BE2C (cell line): ENCODE measurements around the gene WAPL.

ENCODE experiments used
- DNase-seq: peaks from one replicate; pipeline ENCODE4 v3.0.0-alpha.2; 2020
- H3K27me3 ChIP-seq: fragments of 250-450 bp; sonication (Bioruptor Pico); 2 replicates; pipeline ENCODE4 v1.5.1; 2020; ENCODE audit warnings: mild to moderate bottlenecking
- H3K36me3 ChIP-seq: fragments of 250-450 bp; sonication (Bioruptor Pico); 2 replicates; pipeline ENCODE4 v1.5.1; 2020; ENCODE audit warnings: mild to moderate bottlenecking
- H3K4me1 ChIP-seq: fragments of 250-450 bp; sonication (Bioruptor Pico); 2 replicates; pipeline ENCODE4 v1.5.1; 2020
- H3K4me3 ChIP-seq: 2 replicates; pipeline ENCODE4 v1.5.1; 2011; ENCODE audit warnings: low read depth, low read length
- H3K9me3 ChIP-seq: fragments of 250-450 bp; sonication (Bioruptor Pico); 2 replicates; pipeline ENCODE4 v1.5.1; 2020
- TF ChIP-seq, protein P1 (sequence below): IDR thresholded peaks from 2 replicates; pipeline ENCODE4 v1.5.1; 2012; ENCODE audit warnings: mild to moderate bottlenecking, low read depth, low read length

Gene WAPL

DNA sequence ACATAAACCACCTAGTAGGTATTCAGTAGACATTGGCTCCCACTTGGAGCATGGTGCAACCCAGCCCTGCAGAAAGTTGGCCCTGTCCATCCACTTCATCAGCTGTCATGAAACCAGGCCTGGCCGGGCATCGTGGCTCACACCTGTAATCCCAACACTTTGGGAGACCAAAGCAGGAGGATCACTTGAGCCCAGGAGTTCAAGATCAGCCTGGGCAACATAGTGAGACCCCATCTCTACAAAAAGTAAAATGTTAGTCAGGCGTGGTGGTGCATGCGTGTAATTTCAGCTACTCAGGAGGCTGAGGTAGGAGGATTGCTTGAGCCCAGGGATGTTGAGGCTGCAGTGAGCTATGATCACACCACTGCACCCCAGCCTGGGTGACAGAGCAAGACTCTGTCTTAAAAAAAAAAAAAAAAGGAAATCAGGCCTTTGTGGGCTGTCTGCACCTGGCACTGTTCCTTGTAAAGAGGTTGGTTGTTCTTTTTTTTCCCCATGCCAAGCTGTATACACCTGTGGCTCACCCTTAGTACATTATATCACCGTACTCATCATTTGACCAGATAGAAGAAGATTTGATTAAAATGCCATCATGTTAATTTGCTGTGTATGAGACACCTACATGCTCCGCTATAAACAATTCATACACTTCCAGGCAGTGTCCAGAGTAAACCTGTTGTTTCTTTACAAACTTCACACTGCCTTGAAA, 109.6 kb downstream of the WAPL start:
- no peaks in the 10 kb centered on the region for H3K4me1 ChIP-seq
- DNase-seq: no peak
- no peaks in the 10 kb centered on the region for H3K9me3 ChIP-seq
- H3K4me3 ChIP-seq: no peak overlapping the region
- TF ChIP-seq, protein P1, sequence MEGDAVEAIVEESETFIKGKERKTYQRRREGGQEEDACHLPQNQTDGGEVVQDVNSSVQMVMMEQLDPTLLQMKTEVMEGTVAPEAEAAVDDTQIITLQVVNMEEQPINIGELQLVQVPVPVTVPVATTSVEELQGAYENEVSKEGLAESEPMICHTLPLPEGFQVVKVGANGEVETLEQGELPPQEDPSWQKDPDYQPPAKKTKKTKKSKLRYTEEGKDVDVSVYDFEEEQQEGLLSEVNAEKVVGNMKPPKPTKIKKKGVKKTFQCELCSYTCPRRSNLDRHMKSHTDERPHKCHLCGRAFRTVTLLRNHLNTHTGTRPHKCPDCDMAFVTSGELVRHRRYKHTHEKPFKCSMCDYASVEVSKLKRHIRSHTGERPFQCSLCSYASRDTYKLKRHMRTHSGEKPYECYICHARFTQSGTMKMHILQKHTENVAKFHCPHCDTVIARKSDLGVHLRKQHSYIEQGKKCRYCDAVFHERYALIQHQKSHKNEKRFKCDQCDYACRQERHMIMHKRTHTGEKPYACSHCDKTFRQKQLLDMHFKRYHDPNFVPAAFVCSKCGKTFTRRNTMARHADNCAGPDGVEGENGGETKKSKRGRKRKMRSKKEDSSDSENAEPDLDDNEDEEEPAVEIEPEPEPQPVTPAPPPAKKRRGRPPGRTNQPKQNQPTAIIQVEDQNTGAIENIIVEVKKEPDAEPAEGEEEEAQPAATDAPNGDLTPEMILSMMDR: no peak
- peaks cover 4% of the 10 kb centered on the region; the same call in 1 of the 2 replicates for H3K27me3 ChIP-seq
- H3K36me3 ChIP-seq: no peaks in the 10 kb centered on the region

GRCh38 chr10:86411281-86411841, 110.2 kb downstream of the WAPL start:
- Histone ChIP-seq H3K9me3 (no peaks in the 10 kb centered on the region), H3K36me3 (no peaks in the 10 kb centered on the region), H3K4me1 (no peaks in the 10 kb centered on the region), H3K4me3 (no peak overlapping the region), H3K27me3 (peaks cover 4% of the 10 kb centered on the region; the same call in 1 of the 2 replicates)
- no peak for DNase-seq
- TF ChIP-seq, protein P1: no peak

DNA sequence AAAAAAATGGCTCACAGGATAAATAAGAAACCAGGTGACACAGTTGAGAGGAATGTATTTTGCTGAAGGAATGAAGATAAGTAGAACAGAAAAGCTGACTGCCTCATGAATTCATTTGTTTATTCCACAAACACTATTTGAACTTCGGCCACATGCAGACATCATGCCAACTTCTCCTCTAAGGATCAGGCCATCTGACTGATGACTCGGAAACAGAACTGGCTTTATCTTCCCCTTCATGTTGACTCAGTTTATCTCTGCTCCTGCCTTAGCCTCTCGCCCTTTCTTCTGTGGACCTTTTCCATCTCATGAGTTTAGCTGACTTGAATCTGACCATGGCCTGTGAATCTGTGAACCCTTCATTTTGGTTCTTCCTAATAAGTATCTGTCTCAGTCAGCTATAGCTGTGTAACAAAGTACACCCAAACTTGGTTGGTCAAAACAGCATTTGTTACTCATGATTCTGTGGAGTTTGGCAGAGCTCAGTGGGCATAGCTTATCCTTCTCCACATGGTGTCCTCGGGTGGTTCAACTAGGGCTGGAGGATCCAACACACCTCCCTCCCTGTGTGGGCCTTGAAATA, 111.0 kb downstream of the WAPL start:
- H3K4me3 ChIP-seq: no peak overlapping the region
- DNase-seq: no peak
- TF ChIP-seq, protein P1: no peak

DNA sequence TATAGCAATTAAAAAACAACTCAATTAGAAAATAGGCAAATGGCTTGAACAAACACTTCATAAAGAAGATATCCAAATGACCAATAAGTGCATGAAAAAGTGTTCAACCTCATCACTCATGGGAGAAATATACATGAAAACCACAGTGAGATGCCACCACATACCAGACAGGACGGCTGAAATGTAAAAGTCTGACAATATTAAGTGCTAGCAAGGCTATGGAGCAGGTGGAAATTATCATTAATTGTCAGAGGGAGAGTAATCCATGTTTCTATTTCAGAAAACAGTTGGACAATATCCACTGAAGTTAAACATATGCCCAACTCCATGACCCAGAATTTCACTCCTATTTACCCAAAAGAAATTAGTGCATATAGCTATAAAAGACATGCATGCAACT, 112.4 kb downstream of the WAPL start:
- TF ChIP-seq, protein P1: no peak
- DNase-seq: no peak
- H3K27me3 ChIP-seq: no peaks in the 10 kb centered on the region
- H3K4me3 ChIP-seq: no peak overlapping the region
- H3K4me1 ChIP-seq: no peaks in the 10 kb centered on the region
- H3K36me3 ChIP-seq: no peaks in the 10 kb centered on the region
- H3K9me3 ChIP-seq: no peaks in the 10 kb centered on the region

More for the DNA sequence above, 111.0 kb downstream of the WAPL start:
- Histone ChIP-seq H3K27me3 (peaks cover under 1% of the 10 kb centered on the region; the same call in 1 of the 2 replicates), H3K36me3 (no peaks in the 10 kb centered on the region), H3K4me1 (no peaks in the 10 kb centered on the region), H3K9me3 (no peaks in the 10 kb centered on the region)

DNA sequence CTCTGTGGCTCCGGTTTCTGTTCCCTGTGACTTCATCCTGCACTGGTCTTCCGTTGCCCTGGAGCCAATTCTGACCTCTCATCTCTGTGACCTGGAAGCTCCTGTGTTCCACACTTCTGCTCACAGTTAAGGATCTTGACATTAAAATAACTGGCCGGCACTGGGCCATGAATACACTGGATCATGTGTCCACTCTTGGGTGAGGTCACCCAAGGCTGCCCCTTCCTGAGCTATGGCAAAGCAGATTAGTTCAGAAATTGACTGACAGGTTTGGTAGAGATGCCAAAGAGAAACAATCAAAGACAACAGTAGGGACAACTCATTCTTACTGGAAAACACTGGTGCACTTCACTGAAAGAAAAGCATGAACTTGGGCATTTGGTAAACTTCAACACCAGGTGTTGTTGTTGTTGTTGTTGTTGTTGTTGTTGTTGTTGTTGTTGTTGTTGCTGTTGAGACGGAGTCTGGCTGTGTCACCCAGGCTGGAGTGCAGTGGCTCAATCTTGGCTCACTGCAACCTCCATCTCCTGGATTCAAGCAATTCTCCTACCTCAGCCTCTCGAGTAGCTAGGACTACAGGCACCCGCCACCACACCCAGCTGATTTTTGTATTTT, 118.3 kb downstream of the WAPL start:
- no peak overlapping the region for H3K4me3 ChIP-seq
- TF ChIP-seq, protein P1: no peak
- no peak for DNase-seq
- no peaks in the 10 kb centered on the region for H3K9me3 ChIP-seq
- H3K36me3 ChIP-seq: no peaks in the 10 kb centered on the region
- H3K27me3 ChIP-seq: peaks cover 13% of the 10 kb centered on the region
- no peaks in the 10 kb centered on the region for H3K4me1 ChIP-seq
